ENCODE results near the gene ARRB2.
A peak's percentile ranks its signal among the peaks of the same experiment; 100 is the strongest.
"Not testable (repeated sequence)": the region's sequence is repeated elsewhere in the genome, so short reads cannot be mapped to it uniquely, and the experiment has no call there.

Gene ARRB2

DNA sequence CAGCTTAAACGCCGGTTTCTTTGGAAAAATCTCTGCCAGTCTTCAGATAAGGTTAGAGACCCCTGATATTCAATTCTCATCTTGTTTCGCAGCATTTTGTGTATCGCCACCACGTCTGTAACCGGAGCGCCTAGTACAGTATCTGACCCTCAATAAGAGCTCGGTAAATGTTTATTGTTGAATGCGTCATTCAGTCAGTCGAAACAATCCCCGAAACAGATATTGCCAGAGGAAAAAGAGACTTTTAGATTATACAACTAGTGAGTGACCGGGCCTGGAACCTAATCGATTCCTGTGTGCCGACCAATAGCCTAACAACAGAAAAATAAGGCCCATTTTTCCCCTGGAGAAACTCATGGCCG is 7.1 kb upstream of the ARRB2 start:
- no peak for DNase-seq

- not testable (repeated sequence) for DNase-seq
These were observed 5.9 kb upstream of the ARRB2 start for GRCh38 chr17:4704574-4704907.

- no peak for DNase-seq
These were observed 5.4 kb upstream of the ARRB2 start for GRCh38 chr17:4704991-4705390.

DNA sequence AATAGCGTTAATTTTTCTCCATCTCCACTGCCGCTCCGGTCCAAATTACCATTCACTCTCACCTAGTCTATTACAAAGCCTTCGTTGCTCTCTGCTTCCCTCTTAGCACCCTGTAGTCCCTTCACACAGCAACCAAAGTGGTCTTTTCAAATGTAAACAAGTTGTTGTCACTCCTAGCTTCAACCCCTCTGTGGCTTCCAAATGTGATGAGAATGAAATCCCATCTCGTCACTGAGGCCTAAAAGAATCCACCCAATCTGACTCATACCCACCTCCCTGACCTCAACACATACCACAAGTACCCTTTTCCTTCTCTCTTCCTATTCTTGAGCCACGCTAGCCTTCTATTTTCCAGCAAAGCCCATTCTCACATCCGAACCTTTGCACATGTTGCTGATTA is 4.3 kb upstream of the ARRB2 start:
- DNase-seq: no peak

- DNase-seq: peak; percentile 27
These were observed 2.0 kb upstream of the ARRB2 start for GRCh38 chr17:4708436-4708835.

DNA sequence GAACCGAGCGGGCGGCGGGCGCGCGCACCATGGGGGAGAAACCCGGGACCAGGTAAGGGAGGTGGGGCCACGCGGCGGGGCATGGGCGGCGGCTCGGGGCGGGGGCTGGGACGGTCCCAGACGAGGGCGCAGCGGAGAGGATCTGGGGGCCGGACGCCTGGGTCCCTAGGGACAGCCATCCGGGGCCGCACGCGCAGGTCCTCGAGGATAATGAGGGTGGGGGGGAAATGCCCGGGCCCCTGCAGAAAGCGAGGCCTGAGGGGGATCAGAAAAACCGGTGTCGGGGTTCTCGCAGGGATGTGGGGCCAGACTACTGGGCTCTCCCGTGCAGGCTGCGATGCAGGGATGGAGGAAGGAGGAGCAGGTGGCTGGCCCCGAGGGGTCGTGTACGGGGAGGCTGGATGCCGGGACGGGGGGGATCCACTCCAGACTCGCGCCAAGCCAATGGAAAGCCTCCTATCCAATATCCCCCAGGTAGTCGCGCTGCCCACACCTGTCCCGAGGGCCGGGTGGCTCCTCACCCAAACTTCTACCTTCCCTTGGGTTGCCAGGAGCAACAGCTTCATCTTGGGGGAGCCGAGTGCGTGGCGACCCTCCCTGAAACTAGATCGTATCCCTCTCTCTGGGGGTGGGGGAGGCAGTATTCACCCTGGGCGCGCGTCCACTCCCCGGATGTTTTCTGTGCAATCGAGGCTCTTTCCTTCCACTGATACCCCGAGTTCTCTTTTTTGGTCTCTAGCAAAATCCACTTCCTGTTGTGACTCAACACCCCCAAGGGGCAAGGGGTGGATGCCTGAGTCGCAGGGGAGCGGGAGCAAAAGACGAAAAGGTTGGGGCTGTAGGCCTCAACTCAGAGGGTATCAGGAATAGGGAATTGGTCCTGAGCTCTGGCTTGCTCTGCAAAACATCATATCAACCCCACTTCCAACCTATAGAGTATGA is 532 bp downstream of the ARRB2 start:
- no peak for DNase-seq

DNA sequence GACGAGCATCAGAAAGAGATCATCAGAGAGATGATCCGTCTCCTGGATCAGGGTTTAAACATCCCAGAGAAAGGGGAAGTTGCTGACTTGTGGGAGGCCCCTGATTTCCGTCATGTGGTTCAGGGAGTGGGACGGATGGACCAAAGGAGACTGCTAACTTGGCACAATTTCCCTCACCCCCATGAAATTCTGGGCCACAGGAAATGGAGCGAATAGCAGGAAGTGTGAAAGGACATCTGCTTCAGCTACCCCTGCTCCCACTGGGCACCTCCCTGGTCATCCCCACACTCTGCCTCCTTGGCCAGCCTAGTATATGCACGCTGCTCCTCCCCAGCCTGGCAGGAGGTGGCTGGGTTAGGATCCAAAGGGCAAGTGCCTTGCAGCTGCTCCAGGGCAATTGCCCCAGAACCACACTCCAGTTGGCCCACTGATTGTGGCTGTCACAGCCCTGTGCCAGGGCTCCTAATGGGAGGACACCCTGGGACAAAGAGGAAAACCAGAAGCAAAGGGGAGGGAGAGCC is 1.3 kb downstream of the ARRB2 start:
- no peak for DNase-seq

GRCh38 chr17:4712526-4712925 is 2.1 kb downstream of the ARRB2 start:
- no peak for DNase-seq

- DNase-seq: not testable (repeated sequence)
These were observed 4.1 kb downstream of the ARRB2 start for GRCh38 chr17:4714340-4715062.

DNA sequence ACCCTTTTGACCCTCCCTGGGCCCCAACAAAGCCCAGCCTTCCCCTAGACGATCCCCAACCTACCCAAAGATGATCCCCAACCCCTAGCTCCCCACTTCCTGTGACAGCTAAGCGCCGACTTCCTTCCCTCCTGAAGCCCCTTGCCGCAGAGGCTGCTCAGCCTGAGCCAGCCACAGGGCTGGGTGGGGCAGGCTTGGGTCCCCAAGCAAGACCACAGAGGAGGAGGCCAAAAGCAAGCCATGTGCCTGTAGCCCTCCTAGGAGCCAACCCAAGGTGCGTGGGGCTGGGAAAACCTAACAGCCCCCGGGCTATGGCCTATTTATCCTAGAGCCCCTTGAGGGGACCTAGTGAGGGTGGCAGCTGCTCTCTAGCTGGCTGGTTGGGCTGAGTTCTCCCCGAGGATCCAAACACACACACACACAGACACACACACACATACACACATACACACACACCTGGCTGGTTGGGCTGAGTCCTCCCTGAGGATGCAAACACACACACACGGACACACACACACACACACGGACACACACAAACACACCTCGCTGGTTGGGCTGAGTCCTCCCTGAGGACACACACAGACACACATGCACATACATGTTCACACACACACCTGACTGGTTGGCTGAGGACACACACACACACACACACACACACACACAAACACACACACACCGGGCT is 4.8 kb downstream of the ARRB2 start:
- no peak for DNase-seq

GRCh38 chr17:4716081-4716480 is 5.6 kb downstream of the ARRB2 start:
- no peak for DNase-seq

- no peak for DNase-seq
These were observed 7.4 kb downstream of the ARRB2 start for GRCh38 chr17:4717791-4718190.

DNA sequence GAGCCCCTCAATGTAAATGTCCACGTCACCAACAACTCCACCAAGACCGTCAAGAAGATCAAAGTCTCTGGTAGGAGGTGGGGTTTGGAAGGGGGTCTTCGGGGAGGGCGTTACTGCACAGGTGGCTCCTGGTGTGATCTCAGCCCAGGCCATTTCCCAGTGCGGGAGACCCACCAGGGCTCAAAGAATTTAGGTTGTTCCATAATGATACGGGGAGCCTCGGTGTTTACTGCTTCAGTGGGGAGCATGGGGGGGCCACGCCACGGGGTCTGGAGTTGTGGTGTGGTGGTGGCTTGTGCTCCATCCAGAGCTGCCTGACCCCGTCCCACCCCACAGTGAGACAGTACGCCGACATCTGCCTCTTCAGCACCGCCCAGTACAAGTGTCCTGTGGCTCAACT is 7.8 kb downstream of the ARRB2 start:
- no peak for DNase-seq

DNA sequence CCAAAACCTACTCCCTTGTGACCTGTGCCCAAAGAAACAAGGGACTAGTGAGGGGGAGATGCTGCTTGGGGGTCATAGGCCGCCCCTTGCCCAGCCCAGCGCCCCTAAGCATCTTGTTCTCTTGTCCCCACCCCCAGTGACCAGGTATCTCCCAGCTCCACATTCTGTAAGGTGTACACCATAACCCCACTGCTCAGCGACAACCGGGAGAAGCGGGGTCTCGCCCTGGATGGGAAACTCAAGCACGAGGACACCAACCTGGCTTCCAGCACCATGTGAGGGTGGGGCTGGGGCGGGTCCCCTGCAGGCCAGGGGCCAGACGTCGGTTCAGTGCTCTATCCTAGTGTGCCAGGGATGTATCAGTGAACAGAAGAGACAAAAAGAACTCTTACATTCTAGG is 8.7 kb downstream of the ARRB2 start:
- DNase-seq: no peak

DNA sequence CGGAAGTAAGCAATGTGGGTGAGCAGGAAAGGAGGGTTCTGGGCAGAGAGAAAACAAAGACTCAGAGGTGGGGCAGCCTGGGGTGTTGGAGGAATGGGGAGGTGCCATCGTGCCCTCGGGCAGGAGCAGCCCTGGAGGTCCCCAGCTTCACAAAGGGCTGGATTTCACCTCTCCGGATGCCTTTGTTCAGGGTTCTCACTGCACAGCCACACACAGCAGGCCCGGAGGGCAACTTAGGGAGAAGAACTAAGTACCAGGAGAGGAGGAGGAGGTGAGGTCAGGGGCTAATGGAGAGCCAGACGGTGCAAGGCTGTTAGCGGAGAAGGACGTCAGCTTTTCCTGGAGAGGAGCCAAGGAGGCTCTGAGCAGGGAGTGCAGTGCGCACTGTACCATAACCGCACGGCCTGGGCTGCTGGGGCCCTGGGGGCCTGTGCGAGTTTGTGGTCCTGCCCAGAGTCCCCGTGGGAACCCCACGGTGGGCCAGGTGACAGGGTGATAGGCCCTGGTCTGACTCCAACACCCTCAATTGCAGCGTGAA is 9.3 kb downstream of the ARRB2 start:
- DNase-seq: no peak

GRCh38 chr17:4720787-4721186 is 10.4 kb downstream of the ARRB2 start:
- DNase-seq: no peak

- no peak for DNase-seq
These were observed 11.0 kb downstream of the ARRB2 start for GRCh38 chr17:4721203-4722135.

- DNase-seq: no peak
These were observed 12.3 kb downstream of the ARRB2 start for GRCh38 chr17:4722678-4723240.

GRCh38 chr17:4724650-4725049 is 14.2 kb downstream of the ARRB2 start:
- no peak for DNase-seq

DNA sequence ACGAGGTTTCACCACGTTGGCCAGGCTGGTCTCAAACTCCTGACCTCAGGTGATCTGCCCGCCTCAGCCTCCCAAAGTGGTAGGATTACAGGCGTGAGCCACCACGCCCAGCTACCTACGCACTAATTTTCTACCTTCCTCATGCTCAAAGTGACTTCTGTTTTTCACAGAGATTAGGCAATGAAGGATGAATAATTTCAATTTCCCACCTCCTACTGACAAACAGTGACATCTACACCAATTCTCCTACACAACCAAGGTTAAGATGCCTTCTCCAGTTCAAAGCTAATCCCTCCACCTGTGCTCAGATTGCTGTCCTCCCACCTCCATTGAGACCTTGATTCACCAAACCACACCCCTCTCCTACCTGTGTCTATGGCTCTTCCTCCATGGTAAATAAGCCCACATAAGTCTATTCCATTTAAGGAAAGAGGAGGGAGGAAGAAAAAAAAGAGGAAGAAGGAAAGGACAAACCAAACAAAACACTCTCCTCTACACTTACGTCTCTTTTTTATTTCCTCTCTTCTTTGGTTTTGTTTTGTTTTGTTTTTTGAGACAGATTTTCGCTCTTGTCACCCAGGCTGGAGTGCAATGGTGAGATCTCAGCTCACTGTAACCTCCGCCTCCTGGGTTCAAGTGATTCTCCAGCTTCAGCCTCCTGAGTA is 15.3 kb downstream of the ARRB2 start:
- DNase-seq: no peak

DNA sequence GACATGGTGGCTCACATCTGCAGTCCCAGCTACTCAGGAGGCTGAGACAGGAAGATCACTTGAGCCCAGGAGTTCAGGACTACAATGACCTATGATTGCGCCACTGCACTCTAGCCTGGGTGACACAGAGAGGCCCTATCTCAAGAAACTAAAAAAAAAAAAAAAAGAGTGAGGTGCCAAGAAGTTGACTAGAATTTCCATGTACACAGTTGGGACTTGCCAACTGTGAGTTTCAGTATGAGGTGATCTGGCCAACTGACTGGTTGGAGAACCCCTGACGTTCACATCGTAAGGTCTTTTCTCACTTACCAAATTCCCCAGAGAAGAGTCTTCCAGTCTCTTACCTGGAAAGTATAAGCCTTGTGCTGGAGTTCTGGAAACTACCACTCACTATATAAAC is 17.7 kb downstream of the ARRB2 start:
- DNase-seq: no peak

Measured in NCI-H146 (cell line).